GM23338 (cell line): ENCODE data around the gene TRIM24. TPM values are rescaled to one million over a fixed set of nuclear protein-coding genes. Genes with fewer than 3 reads are reported as not detected.

Source experiments
- ATAC-seq: fragments of 200-7000 bp; cut with Tn5 transposase; 3 replicates; pipeline ENCODE4 v1.9.1; 2020
- DNase-seq: peaks from one replicate; pipeline ENCODE4 v3.0.0-alpha.2; 2015; ENCODE audit warnings: low spot score
- H2AFZ ChIP-seq: fragments of 200-600 bp; sonication (generic); 2 replicates; pipeline ENCODE4 v1.8.0; 2016; ENCODE audit warnings: antibody characterized with exemption, mild to moderate bottlenecking, moderate library complexity
- H3F3A ChIP-seq: fragments of 200-600 bp; sonication (generic); replicated peaks from 2 replicates; pipeline ENCODE4 v1.8.0; 2017; ENCODE audit warnings: antibody characterized with exemption, mixed run types, low read depth
- H3K27ac ChIP-seq: fragments of 200-600 bp; sonication (generic); 2 replicates; pipeline ENCODE4 v1.6.1; 2016; ENCODE audit warnings: low read depth
- H3K27me3 ChIP-seq: fragments of 200-600 bp; sonication (generic); 2 replicates; pipeline ENCODE4 v1.8.0; 2016; ENCODE audit warnings: mild to moderate bottlenecking, mixed run types, moderate library complexity; ENCODE audit not compliant: insufficient read depth
- H3K36me3 ChIP-seq: fragments of 200-600 bp; sonication (generic); 2 replicates; pipeline ENCODE4 v1.8.0; 2016; ENCODE audit warnings: mild to moderate bottlenecking; ENCODE audit not compliant: insufficient read depth
- H3K4me1 ChIP-seq: fragments of 200-600 bp; sonication (generic); 2 replicates; pipeline ENCODE4 v1.8.0; 2016; ENCODE audit warnings: mild to moderate bottlenecking, moderate library complexity; ENCODE audit not compliant: insufficient read depth
- H3K4me2 ChIP-seq: fragments of 200-600 bp; sonication (generic); 2 replicates; pipeline ENCODE4 v1.7.1; 2017; ENCODE audit warnings: mixed run types
- H3K4me3 ChIP-seq: fragments of 200-600 bp; sonication (generic); 2 replicates; pipeline ENCODE4 v1.6.1; 2016; ENCODE audit warnings: mixed run types
- H3K79me2 ChIP-seq: fragments of 200-600 bp; sonication (generic); replicated peaks from 2 replicates; pipeline ENCODE4 v1.8.0; 2017; ENCODE audit warnings: mild to moderate bottlenecking; ENCODE audit not compliant: insufficient read depth
- H3K9me2 ChIP-seq: fragments of 200-600 bp; sonication (generic); 2 replicates; pipeline ENCODE4 v1.8.0; 2017; ENCODE audit not compliant: insufficient read depth
- H4K20me1 ChIP-seq: fragments of 200-600 bp; sonication (generic); replicated peaks from 2 replicates; pipeline ENCODE4 v1.8.0; 2017; ENCODE audit warnings: mild to moderate bottlenecking; ENCODE audit not compliant: insufficient read depth
- H3K27ac Mint-ChIP-seq: 2 replicates; pipeline ENCODE4 v1.8.0; 2020; ENCODE audit warnings: inconsistent platforms, mild to moderate bottlenecking, moderate library complexity, mixed read lengths
- H3K27me3 Mint-ChIP-seq: 3 replicates; pipeline ENCODE4 v1.8.0; 2022; ENCODE audit warnings: low read depth, mild to moderate bottlenecking, moderate library complexity, mixed read lengths, inconsistent platforms; ENCODE audit not compliant: insufficient read depth, poor library complexity
- H3K36me3 Mint-ChIP-seq: 3 replicates; pipeline ENCODE4 v1.8.0; 2021; ENCODE audit warnings: low read depth, mild to moderate bottlenecking, inconsistent platforms, moderate library complexity, mixed read lengths
- H3K4me1 Mint-ChIP-seq: 3 replicates; pipeline ENCODE4 v1.8.0; 2020; ENCODE audit warnings: mild to moderate bottlenecking, inconsistent platforms, mixed read lengths
- H3K4me3 Mint-ChIP-seq: 3 replicates; pipeline ENCODE4 v1.8.0; 2021; ENCODE audit warnings: moderate library complexity, mild to moderate bottlenecking, inconsistent platforms, mixed read lengths
- H3K9me3 Mint-ChIP-seq: 3 replicates; pipeline ENCODE4 v1.8.0; 2020; ENCODE audit warnings: moderate library complexity, mild to moderate bottlenecking, inconsistent platforms, mixed read lengths
- CREB1 ChIP-seq: fragments of 250-450 bp; sonication (Bioruptor Pico); IDR thresholded peaks from 2 replicates; pipeline ENCODE4 v1.5.0; 2020; ENCODE audit warnings: low read depth, mild to moderate bottlenecking, moderate library complexity
- CTCF ChIP-seq, 2 experiments: fragments of 200-600 bp in 1 of 2; sonication (generic) in 1 of 2; conservative IDR thresholded peaks; 2 replicates each; pipeline versions ENCODE4 v1.5.1 to v1.6.1; 2016 to 2017; ENCODE audit warnings: antibody characterized with exemption in 2 of 2, low read depth in 2 of 2, mild to moderate bottlenecking in 2 of 2, moderate library complexity in 1 of 2
- ETS1 ChIP-seq: IDR thresholded peaks from 2 replicates; pipeline ENCODE4 v1.6.1; 2016; ENCODE audit warnings: antibody characterized with exemption
- EZH2 ChIP-seq: fragments of 200-600 bp; sonication (generic); IDR thresholded peaks from one replicate; pipeline ENCODE4 v1.8.0; 2017; ENCODE audit warnings: antibody characterized with exemption, mild to moderate bottlenecking, low read depth; ENCODE audit not compliant: unreplicated experiment
- EZH2phosphoT487 ChIP-seq: fragments of 200-600 bp; sonication (generic); IDR thresholded peaks from one replicate; pipeline ENCODE4 v1.8.1; 2018; ENCODE audit warnings: antibody characterized with exemption; ENCODE audit not compliant: unreplicated experiment
- JUNB ChIP-seq: IDR thresholded peaks from one replicate; pipeline ENCODE4 v1.6.1; 2016; ENCODE audit warnings: antibody characterized with exemption; ENCODE audit not compliant: unreplicated experiment
- NANOG ChIP-seq: IDR thresholded peaks from 2 replicates; pipeline ENCODE4 v1.6.1; 2016; ENCODE audit warnings: antibody characterized with exemption, borderline replicate concordance
- REST ChIP-seq: IDR thresholded peaks from one replicate; pipeline ENCODE4 v1.6.1; 2018; ENCODE audit warnings: antibody characterized with exemption; ENCODE audit not compliant: unreplicated experiment
- STAT1 ChIP-seq: IDR thresholded peaks from one replicate; pipeline ENCODE4 v1.6.1; 2016; ENCODE audit warnings: antibody characterized with exemption; ENCODE audit not compliant: unreplicated experiment
- ZNF114 ChIP-seq: fragments of 250-450 bp; sonication (Bioruptor Pico); IDR thresholded peaks from 2 replicates; pipeline ENCODE4 v1.5.0; 2020; ENCODE audit warnings: mild to moderate bottlenecking, moderate library complexity
- ZNF331 ChIP-seq: fragments of 250-450 bp; sonication (Bioruptor Pico); IDR thresholded peaks from 2 replicates; pipeline ENCODE4 v1.5.0; 2020; ENCODE audit warnings: low read depth, mild to moderate bottlenecking, moderate library complexity
- ZNF462 ChIP-seq: fragments of 250-450 bp; sonication (Bioruptor Pico); IDR thresholded peaks from 2 replicates; pipeline ENCODE4 v1.5.0; 2020; ENCODE audit warnings: mild to moderate bottlenecking, moderate library complexity
- polyA plus RNA-seq: library from polyadenylated mRNA; unstranded; fragments of >200 nt; fragmentation: Nextera tagmentation; extraction: Ambion mirVana; gene quantifications from 2 replicates; pipeline ENCODE4 v1.2.1, GENCODE V29; 2016
- total RNA-seq: library from RNA; depleted of rRNA; stranded (reverse); fragments of >200 nt; shearing (Covaris generic); gene quantifications from 2 replicates; pipeline ENCODE4 v1.2.3, GENCODE V29; 2014

Gene TRIM24
- total and polyA plus RNA-seq, 2 experiments from 2014 or later: 67.0 to 120 TPM

- TF ChIP-seq ZNF462 (CRISPR knock-in tag) (no peak), ZNF331 (CRISPR knock-in tag) (no peak), STAT1 (no peak), CREB1 (no peak), EZH2 (no peak), EZH2phosphoT487 (no peak), ETS1 (no peak)
Observed at GRCh38 chr7:138626846-138627245, 166.8 kb downstream of the TRIM24 start (continued).

- DNase-seq (no peak), ATAC-seq (no peak)
- H3K79me2 ChIP-seq: no peaks in the 10 kb centered on the region
- no peak overlapping the region for H3K4me2 ChIP-seq
- no peak for TF ChIP-seq ZNF114
- TF ChIP-seq REST: no peak
- TF ChIP-seq CREB1: no peak
- TF ChIP-seq JUNB: no peak
- TF ChIP-seq ZNF331 (CRISPR knock-in tag): no peak
- TF ChIP-seq EZH2: no peak
- TF ChIP-seq CTCF (conservative IDR thresholded peaks at IDR 0.05; ENCODE audit: low read depth in 2 of 2): no peak
- no peak for TF ChIP-seq NANOG
- no peak overlapping the region for H3K27ac ChIP-seq
- no peak overlapping the region for H3K4me3 Mint-ChIP-seq
- no peak overlapping the region for H3K27ac Mint-ChIP-seq
- H3K27me3 ChIP-seq: no peaks in the 10 kb centered on the region
- no peak overlapping the region for H3K4me3 ChIP-seq
- no peak overlapping the region for H2AFZ ChIP-seq
- H3K9me2 ChIP-seq: no peaks in the 10 kb centered on the region; the same call in 1 of the 2 replicates
- H3K36me3 Mint-ChIP-seq: no peaks in the 10 kb centered on the region
- H3K9me3 Mint-ChIP-seq: no peaks in the 10 kb centered on the region
- peaks cover 3% of the 10 kb centered on the region for H3K27me3 Mint-ChIP-seq
- no peaks in the 10 kb centered on the region for H4K20me1 ChIP-seq
- H3F3A ChIP-seq: no peaks in the 10 kb centered on the region
- H3K36me3 ChIP-seq: no peaks in the 10 kb centered on the region
- H3K4me1 Mint-ChIP-seq: peaks cover 16% of the 10 kb centered on the region
- peaks cover 19% of the 10 kb centered on the region for H3K4me1 ChIP-seq
Observed at GRCh38 chr7:138627361-138627760, 167.3 kb downstream of the TRIM24 start.
